Raji (cell line): ENCODE measurements around the gene EPB41L4B.

ENCODE experiments used
- POLR2A ChIP-seq: IDR thresholded peaks from 2 replicates; pipeline ENCODE4 v1.6.1; 2011; ENCODE audit warnings: low read depth, low read length, control low read depth; ENCODE audit not compliant: insufficient read depth

The EPB41L4B gene

GRCh38 chr9:109283012-109283411, 37.8 kb downstream of the EPB41L4B start:
- no peak for TF ChIP-seq POLR2A

GRCh38 chr9:109282302-109282701, 38.6 kb downstream of the EPB41L4B start:
- TF ChIP-seq POLR2A = no peak

GRCh38 chr9:109281518-109281917, 39.3 kb downstream of the EPB41L4B start:
- no peak for TF ChIP-seq POLR2A

- TF ChIP-seq POLR2A = no peak
These were observed 42.0 kb downstream of the EPB41L4B start for GRCh38 chr9:109278848-109279247.

- no peak for TF ChIP-seq POLR2A
These were observed 42.6 kb downstream of the EPB41L4B start for GRCh38 chr9:109278216-109278615.

- no peak for TF ChIP-seq POLR2A
These were observed 43.4 kb downstream of the EPB41L4B start for GRCh38 chr9:109277451-109277850.

- TF ChIP-seq POLR2A = no peak
These were observed 44.1 kb downstream of the EPB41L4B start for GRCh38 chr9:109276469-109277440.

GRCh38 chr9:109274884-109275730, 45.8 kb downstream of the EPB41L4B start:
- no peak for TF ChIP-seq POLR2A

GRCh38 chr9:109273869-109274268, 47.0 kb downstream of the EPB41L4B start:
- no peak for TF ChIP-seq POLR2A

GRCh38 chr9:109272745-109273144, 48.1 kb downstream of the EPB41L4B start:
- no peak for TF ChIP-seq POLR2A

- no peak for TF ChIP-seq POLR2A
These were observed 48.8 kb downstream of the EPB41L4B start for GRCh38 chr9:109272045-109272444.

- no peak for TF ChIP-seq POLR2A
These were observed 49.6 kb downstream of the EPB41L4B start for GRCh38 chr9:109270971-109271925.

GRCh38 chr9:109270441-109270840, 50.4 kb downstream of the EPB41L4B start:
- no peak for TF ChIP-seq POLR2A

GRCh38 chr9:109269839-109270238, 51.0 kb downstream of the EPB41L4B start:
- no peak for TF ChIP-seq POLR2A

GRCh38 chr9:109269081-109269480, 51.8 kb downstream of the EPB41L4B start:
- TF ChIP-seq POLR2A = no peak
